T-helper 9 cell (primary cell): ENCODE results near the gene PARD6G.

Experiments
- DNase-seq: peaks from one replicate; pipeline ENCODE4 v3.0.0-alpha.2; 2020
- total RNA-seq, 2 donors: gene quantifications; one replicate each; lab custom pipeline; 2026; lab: John Stamatoyannopoulos, UW

Gene PARD6G, protein sequence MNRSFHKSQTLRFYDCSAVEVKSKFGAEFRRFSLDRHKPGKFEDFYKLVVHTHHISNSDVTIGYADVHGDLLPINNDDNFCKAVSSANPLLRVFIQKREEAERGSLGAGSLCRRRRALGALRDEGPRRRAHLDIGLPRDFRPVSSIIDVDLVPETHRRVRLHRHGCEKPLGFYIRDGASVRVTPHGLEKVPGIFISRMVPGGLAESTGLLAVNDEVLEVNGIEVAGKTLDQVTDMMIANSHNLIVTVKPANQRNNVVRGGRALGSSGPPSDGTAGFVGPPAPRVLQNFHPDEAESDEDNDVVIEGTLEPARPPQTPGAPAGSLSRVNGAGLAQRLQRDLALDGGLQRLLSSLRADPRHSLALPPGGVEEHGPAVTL
- total RNA-seq = 0.48 to 1.3 reads per million in 2 donors

DNA sequence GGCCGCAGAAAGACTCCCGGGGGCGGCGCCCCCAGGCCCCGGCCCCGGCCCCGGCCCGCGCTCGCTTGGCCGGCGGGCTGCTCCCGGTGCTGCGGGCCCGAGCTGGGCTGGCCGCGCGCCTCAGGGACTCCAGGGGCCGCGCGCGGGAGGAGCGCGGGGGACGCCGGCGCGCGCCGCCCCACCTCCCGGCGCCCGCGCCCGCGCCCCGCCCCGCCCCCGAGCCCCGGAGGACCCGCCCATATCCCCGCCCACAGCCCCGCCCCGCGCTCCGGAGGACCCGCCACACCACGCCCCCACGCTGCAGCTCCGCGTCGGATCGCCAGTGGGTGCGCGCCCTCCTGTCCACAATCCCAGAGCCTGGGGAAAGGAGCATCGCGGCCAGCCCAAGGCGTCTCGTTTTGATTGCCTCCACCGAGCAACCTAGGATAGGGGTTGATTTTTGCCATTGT lies at the start of gene PARD6G:
TSS of gene PARD6G (minus strand) at position 122 of the 449 bp plus-strand sequence. CDS start 166 bp downstream, outside the sequence.
- DNase-seq = peak; percentile 44

DNA sequence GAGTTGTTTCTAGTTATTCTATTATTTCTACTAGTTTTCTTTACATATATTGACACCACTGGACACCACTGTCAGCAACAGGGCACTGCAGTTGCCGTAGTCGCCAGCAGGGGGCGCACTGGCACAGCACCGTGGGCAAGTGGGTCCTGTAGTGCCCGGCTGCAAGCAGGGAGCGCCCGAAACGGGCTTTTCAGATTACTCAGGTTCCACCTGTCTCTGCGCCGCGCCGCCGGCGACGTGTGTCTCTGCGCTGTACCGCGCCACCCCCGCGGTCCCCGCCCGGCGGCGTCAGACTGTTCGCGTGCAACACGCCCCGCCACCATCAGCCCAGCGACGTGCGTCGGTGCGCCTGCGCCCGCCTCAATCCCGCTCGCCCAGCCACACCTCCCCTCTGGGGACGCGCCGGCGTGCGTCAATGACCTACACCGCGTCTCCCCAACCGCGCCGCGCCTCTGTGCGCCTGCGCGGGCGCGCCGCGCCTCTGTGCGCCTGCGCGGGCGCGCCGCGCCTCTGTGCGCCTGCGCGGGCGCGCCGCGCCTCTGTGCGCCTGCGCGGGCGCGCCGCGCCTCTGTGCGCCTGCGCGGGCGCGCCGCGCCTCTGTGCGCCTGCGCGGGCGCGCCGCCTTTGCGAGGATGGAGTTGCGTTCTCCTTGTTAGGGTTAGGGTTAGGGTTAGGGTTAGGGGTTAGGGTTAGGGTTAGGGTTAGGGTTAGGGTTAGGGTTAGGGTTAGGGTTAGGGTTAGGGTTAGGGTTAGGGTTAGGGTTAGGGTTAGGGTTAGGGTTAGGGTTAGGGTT lies 15.1 kb upstream of the PARD6G start:
- DNase-seq = peak; percentile 21

DNA sequence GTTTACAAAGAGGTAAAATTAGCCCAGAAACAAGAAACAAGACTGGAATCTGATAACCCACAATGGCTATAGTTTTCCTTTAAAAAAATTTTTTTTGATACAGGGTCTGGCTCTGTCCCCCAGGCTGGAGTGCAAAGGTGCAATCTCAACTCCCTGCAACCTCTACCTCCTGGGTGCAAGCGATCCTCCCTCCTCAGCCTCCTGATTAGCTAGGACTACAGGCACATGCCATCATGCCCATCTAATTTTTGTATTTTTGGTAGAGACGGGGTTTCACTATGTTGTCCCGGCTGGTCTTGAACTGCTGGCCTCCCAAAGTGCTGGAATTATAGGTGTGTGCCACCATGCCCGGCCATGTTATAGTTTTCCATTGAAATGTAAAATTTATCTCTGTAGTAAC lies 12.3 kb upstream of the PARD6G start:
- no peak for DNase-seq

DNA sequence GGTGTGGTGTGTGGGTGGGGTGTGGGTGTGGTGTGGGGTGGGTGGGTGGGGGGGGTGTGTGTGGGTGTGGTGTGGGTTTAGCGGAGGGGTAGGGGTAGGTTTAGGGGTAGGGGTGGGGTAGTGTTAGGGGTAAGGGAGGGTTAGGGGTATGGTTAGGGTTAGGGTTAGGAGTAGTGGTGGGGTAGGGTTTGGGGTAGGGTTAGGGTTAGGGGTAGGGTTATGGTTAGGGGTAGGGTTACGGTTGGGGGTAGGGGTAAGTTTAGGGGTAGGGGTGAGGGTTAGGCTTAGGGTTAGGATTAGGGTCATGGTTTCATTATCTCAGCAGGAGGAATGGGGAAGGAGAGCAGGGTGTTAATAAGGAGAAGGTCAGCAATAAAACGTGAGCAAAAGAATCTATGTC lies 11.3 kb upstream of the PARD6G start:
- no peak for DNase-seq

DNA sequence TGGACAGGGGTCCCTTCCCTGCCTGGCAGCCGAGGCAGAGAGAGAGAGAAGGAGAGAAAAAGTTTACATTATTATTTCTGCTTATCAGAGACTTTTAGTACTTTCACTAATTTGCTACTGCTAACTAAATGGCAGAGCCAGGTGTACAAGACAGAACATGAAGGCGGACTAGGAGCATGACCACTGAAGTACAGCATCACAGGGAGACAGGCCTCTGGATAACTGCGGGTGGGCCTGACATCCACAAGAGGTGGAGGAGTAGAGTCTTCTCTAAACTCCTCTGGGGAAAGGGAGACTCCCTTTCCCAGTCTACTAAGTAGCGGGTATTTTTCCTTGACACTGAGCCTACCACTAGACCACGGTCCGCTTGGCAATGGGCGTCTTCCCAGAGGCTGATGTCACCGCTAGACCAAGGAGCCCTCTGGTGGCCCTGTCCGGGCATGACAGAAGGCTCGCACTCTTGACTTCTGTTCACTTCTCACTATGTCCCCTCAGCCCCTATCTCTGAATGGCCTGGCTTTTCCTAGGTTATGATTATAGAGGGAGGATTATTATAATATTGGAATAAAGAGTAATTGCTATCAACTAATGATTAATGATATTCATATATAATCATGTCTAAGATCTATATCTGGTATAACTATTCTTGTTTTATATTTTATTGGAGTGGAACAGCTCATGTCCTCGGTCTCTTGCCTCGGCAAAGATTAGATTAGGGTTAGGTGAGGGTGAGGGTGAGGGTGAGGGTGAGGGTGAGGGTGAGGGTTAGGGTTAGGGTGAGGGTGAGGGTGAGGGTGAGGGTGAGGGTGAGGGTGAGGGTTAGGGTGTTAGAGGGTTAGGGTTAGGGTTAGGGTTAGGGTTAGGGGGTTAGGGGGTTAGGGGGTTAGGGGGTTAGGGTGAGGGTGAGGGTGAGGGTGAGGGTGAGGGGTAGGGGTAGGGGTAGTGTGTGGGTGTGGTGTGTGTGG lies 10.5 kb upstream of the PARD6G start:
- DNase-seq = peak; percentile 20

DNA sequence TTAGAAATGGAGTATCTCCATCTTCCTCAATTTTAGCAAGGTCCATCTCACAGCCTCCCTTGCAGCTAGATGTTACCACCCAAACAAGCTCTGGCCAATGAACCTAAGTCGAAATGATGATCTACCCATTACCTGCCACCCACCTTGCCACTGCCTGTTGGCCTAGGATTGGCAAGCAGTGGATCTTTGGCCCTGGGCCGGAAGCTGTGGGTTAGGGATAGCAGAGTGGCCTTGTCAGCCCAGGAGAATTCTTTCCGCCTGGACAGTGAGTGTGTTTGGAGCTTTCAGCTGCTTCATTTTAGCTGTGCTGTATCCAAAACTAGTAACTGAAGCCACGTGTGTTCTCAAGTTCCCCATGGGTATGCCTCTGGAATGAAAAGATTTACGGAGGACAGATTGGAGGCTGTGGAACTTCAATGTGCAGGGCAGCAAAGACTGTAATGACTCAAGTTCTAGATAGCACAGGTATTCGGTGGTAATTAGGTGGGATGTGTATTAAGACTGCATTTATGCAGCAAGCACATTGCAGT lies 7.7 kb upstream of the PARD6G start:
- no peak for DNase-seq

DNA sequence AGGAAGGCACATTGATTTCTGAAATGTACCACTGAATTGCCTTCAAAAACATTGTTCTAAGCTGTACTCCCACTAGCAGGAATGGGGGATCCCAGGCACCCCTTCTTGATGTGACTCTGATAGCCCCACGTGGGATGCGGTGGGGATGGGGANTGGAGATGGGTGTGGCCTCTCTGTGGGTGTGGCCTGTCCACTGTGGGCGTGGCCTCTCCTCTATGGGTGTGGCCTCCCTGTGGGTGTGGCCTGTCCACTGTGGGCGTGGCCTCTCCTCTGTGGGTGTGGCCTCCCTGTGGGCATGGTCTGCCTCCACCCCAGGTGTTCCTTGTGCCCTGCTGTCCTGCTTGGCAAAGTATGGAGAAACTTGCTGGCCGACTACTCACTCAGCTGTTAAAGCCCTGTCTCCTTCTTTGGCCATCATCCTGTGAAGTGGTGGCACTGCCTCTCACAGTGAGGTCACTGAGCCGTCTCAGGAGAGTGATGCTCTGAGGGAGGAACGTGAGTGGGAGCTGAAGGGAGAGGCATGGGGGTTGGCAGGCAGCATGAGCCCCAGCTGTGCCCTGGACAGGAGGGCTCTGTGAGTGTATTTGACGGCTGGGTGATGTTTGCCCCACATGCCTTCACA lies 6.7 kb upstream of the PARD6G start:
- DNase-seq = no peak

DNA sequence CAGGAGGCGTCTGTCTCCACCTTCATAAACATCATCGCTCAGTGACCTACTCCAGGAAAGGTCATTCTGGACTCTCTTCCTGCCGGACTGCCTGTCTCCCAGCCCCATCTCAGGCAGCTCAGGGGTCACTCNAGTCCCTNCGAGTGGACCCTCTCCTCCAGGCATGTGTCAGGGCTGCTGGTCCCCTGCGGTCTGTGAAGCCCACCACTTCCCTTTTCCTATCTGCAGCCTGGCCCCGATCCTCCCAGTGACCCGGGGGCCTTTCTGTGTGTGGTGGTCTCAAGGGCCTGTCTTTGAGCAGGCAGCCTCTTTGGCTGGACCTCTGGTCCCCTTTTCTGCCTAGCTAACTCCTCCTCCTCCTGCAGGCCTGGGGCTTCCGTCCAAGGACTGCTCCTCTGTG lies 5.9 kb upstream of the PARD6G start:
- DNase-seq = no peak

DNA sequence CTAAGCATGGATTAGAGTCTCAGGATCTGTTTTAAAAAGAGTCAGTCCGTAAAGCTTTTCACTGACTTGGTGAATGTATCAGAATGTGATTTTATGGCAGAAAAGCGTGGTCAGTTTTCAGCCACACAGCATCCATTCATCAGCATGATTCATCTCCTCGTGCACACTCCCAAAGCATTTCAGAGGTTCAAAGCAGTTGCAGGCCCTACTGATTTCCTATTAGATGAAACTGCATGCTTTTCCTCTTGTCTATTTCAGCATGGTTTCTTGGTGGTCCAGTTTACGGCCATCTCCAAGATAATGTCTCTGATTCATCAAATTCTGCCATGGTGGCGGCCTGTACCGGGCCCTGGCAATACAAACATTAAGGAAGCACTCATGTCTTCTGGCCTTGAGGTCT lies 4.8 kb upstream of the PARD6G start:
- no peak for DNase-seq

DNA sequence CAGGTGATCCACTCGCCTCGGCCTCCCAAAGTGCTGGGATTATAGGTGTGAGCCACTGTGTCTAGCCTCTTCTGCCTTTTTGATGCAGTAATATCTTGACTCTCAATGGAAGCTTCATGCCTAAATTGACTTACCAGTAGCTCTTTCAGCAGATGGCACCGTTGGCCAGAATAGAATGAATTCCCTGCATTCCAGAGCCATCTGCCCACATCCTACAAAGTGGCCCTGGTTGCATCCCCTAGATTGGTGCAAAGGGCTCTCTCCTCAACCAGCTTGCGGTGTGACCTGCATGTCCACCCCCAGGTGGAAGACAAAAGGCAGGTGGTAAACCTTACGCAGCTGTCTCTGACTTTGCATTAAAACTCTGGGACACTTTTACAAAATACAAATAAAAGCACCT lies 4.4 kb upstream of the PARD6G start:
- no peak for DNase-seq

DNA sequence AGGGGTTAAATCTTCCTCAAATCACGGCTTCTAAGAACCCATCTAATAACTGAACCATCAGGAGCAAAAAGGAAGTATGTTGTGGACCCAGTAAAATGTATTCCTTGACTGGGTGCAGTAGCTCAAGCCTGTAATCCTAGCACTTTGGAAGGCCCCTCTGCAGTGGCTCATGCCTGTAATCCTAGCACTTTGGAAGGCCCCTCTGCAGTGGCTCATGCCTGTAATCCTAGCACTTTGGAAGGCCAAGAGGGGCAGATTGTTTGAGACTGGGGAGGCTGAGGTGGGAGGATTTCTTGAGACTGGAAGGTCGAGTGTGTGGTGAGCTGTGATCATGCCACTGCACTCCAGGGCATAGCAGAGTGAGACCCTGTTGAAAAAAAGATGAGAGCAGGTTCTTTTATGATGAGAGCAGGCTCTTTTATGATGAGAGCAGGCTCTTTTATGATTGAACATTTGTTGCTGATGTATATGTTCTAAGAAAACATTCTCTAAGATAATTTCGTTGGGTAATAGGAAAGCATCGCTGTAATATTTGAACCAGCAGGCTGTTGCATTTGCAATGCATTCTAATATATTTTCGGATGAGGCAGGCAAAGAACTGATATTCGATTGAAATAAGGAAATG lies 3.5 kb upstream of the PARD6G start:
- DNase-seq = no peak

DNA sequence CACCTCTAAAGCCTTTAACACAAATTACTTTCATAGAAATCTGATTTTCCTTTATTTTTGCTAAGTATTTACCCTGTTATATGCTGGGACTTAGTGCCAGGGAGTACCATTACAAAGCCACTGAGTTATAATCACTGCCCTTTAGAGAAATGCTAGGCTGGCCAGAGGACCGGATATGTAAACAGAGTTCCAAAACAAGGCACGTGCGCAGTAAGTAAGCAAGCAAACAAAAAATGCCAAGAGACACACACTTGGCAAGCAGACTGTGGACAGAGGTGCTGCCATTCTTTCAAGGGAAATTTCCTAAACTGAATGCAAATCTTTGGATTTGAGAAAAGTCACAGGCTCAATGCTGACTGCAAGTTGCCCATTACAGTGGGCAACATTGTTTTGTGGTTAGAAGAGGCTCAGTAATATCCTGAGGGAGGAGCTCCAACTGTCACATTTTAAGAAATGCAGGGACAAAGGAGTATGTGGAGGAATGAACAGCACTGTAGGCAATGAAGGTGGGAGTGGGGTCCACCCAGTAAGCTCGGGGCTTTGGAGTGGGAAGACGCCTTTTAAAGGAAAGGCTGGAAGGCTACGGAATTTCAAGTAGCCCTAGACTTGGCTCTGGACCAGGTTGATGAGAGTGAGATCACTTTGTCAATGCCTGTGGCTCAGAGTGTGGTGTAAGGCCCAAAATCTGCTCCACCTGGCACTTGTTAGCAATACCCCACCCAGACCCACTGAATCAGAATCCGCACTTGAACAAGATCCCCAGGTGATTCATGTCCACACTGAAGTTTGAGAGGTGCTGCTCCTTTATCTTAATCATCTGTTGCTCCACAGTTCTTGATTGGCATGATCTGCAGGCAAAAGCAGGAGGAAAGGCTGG lies 2.1 kb upstream of the PARD6G start:
- DNase-seq = no peak

DNA sequence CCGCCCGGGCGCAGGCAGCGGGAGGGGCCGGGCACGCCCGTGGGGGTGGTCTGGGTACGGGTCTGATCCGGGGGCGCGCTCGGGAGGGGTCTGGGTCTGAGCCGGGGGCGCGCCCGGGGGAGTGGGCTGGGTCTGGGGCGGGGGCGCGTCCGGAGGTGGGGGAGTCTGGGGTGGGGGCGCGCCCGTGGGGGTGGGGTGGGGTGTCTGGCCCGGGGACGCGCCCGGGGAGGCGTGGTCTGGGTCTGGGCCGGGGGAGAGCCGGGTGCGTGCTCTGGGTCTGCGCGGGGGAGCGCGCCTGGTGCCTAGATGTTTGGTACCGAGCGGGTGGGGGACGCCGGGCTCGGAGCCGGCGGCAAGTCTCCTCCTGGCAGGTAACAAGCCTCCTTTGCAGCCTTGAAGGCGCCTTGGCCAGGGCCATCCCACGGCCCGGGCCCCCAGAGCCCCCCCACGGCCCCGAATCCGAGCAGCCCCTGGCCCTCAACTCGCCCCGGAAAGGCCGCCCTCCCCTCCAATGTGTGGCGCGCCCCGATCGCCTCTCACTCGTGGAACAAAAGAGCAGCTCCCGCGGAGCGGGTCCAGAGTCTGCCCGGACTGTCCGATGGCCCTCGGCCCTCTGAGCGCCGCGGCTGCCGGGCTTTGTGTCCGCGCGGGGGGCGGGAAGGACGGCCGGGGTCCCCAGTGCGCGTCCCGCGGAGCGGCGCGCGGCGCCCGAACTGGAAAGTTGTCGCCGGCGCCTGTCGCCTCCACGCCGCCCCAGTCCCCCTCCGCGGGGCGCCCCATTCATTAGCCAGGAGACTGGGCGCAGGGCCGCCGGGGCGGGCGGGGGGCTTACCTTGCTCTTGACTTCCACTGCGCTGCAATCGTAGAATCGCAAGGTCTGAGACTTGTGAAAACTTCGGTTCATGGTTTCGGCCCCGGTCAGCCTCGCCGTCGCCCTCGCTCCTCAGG lies 595 bp downstream of the PARD6G start:
- no peak for DNase-seq

DNA sequence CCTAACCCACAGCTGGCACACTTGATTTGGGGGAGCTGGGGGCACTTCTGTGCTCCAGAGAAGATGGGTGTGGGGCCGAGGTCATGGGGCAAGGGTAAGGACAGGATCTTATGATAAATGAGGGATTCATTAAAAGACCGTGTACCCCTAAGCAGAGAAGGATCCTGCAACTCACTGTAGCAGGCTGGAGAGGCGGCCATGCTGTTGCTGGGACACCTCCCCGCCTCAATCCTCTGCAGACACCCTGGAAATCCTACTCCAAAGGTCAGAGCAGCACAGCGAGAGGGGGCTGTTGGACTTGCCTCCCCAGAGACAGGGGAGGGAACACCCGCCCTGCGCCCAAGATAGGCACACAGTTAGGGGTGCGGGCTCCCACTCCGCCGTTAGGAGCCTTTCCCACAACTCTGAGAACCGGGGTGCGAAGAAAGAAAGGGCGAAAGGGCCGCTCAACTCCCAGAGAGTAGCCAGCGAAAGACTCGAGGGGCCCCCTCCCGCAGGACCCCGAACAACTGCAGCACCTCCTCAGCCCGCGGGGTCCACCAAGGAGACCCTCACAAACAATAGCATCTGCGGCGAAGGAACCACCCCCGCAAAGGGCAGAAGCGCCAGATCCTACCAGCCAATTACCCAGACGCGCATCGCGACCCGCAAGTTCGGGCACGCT lies 1.4 kb downstream of the PARD6G start:
- DNase-seq = no peak

DNA sequence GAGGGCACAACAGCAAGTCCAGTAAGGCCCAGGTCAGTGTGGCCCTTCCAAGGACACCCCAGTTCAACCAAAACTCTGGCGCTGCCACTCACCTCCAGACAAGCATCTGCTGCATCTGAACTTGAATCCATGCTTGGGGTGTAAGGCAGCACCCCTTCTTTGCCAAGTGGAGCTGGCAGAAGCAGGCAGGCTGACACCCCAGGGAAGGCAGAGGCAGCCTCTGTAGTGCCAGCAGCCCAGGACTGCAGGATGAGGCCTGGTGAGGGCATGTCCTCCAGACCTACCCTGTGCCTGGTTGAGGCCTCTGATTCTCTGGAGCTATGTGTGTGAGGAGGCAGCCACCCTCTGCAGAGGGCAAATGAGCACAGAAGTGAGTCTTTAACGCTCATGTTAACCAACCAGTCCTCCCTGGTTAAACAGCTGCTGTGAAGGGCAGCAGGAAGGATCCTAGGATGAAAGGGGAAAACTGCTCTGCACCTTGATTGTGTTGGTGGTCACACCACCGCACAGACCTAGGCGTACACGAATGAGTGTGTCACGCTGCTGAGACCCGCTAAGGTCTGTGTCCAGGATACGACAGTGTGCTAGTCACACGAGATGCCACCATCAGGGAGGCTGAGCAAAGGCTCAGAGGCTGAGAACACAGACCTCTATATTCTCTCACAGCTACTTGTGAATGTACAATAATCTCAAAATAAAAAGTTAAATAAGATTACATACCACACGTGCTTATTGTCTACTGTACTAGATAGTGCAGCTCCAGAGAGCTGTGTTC lies 2.2 kb downstream of the PARD6G start:
- DNase-seq = no peak

DNA sequence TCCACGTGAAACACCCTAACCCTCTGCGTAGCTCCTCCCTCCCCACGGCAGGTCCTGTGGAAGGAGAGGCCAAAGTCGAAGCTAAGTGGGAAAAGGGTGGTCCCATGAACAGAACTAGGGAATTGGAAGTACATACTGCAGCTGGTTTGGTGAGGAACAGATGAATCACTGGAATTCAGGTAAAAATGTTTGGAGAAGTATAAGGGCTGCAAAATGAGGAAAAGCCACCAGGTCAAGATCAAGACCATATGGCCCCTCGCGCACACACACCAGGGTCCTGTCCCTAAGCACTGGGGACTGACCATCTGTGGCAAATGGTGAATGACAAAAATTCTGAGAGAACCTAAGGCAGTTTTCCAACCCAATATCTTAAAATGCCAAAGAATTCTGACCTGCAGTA lies 3.1 kb downstream of the PARD6G start:
- DNase-seq = no peak

DNA sequence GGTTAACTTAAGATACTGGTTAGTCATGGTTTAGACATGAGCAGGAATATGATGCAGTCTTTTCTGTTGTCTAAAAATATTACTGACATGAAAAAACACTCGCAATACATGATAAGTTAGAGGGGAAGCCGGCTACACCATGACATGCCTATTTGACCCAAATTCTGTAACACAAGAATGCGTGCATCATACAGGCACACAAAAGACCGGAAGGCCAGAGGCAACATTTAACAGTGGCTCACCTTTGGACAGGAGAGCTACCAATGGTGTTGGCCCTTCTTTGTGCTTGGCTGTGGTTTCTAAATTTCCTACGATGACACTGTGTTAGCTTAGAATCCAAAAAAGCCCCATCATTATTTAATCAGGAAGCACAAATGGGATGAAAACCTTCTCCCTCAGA lies 4.1 kb downstream of the PARD6G start:
- no peak for DNase-seq
